CD1c-positive myeloid dendritic cell (primary cell): ENCODE measurements around the gene TANGO6.

ENCODE experiments used
- DNase-seq: peaks from one replicate; pipeline ENCODE4 v3.0.0-alpha.2; 2016; ENCODE audit errors: extremely low spot score

TANGO6 gene

DNA sequence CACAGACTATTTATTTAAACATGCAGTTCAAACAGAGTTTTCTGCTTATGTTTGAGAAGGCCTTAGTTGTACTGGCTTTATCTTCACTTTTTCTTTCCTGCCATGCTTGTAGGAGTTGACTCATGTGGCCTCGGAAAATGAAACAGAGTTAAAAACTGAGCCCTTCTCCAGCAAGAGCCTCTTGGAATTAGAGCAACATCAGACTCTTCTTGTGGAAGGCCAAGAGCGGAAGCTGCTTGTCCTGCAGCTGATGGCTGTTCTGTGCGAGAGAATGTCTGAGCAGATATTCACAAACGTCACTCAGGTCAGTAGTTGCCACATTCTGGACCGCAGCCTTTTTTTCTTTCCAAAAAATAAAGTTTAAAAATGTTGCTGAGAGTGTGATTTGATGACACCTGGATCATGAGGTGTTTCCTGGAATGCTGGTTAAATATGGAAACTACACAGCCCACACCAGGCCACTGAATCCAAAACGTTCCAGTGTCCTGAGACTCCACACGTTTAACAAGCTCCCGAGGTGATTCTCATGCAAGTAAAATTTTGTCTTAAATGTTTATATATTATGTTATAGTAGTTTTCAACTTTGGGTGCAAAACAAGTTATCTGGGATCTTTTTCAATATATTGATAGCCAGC is 65.9 kb downstream of the TANGO6 start:
- DNase-seq = no peak

DNA sequence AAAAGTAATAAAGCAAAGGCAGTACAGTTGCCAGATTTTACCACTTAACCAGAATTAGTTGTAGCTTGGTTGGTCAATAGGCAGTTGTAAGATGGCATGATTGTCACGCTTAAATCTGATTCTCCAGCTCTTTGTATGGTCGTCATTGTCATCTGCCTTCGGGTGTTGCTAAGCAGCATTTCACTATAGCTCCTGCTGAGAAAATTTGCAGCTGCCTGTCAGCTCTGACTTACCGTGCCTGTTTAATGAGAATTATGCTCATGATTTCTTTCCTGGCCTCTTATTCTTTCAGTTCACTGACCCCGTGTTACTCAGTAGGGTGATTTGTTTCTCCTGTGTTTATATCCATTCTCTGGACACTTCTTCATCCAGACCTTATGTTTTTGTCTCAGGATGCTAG is 66.7 kb downstream of the TANGO6 start:
- no peak for DNase-seq

DNA sequence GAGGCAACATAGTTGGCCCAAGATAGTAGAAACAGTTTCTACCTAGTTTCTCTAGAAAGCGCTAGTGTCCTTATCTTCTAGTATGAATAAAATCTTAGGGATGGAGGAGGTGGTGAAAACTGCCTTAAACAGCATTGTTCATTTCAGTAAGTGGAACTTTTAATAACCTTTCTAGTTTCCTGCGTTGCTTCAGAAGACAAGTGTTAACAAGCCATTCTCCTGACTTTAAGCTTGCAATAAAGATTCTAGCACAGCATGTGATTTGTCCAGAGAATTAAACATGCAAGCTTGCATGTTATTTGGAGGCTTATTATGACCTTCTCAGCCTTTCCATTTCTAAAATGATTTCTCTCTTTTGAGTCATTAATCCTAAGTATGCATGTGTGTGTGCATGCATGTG is 72.3 kb downstream of the TANGO6 start:
- no peak for DNase-seq

DNA sequence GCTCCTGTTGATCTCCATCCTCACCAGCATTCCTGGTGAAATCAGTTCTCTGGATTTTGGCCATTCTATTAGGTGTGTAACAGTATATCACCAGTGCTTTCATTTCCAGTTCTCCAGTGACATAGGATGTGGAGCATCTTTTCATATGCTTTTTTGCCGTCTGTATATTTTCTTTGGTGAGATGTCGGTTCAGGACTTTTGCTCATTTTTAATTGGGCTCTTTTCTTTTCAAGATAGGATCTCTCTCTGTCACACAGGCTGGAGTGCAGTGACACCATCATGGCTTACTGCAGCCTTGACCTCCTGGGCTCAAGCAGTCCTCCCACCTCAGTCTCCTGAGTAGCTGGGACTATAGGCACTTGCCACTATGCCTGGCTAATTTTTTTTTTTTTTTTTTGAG is 74.2 kb downstream of the TANGO6 start:
- DNase-seq = no peak

DNA sequence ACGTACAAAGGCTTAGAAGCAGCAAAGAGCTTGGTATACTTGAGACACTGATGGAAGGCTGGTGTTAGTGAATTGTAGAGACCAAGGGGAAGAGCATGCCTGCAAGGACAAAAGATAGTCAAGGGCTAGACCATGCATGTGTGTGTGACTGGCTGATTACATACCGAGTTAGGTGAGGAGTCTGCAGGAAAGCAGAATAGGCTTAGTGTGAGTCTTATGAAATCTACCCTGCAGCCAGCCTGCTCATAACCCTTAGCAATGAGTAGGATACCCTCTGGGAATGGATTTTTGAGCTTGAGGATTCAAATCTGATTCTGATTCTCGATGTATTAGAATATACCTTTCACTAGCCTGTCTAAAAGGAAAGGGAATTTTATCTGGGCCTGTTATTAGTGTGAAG is 77.0 kb downstream of the TANGO6 start:
- DNase-seq = no peak

DNA sequence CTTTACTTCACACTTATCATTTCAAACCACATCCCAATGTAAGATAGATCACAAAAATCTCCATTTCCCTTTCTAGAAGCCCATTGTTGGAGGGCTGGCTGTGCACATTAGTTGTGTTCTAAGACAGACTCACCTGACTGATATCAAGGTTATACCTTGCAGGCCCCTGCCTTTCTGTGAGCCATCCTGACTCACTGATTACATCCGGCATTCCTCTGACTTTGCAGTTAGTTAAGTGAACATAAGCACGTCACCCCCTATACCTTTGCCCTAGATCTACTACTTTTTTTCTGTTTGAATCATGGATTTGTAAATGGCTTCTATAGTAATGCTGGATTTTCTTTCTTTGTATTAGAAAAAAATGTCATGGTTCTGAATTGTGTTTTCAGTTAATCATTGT is 78.3 kb downstream of the TANGO6 start:
- DNase-seq = no peak

DNA sequence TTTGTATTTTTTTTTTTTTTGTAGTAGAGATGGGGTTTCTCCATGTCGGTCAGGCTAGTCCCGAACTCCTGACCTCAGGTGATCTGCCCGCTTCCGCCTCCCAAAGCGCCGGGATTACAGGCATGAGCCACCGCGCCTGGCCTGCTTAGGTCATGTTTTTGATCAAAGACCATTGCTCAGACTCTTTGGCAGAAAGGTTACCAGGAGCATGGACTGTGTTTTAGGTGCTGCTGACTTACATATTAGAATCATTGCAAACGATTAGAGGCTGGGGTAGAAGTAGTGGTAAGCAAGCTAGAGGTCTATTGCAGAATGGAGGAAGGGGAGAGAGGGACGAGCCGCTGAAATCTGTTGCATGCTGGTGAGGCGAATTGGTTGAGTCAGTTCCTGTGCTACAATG is 79.8 kb downstream of the TANGO6 start:
- DNase-seq = no peak

DNA sequence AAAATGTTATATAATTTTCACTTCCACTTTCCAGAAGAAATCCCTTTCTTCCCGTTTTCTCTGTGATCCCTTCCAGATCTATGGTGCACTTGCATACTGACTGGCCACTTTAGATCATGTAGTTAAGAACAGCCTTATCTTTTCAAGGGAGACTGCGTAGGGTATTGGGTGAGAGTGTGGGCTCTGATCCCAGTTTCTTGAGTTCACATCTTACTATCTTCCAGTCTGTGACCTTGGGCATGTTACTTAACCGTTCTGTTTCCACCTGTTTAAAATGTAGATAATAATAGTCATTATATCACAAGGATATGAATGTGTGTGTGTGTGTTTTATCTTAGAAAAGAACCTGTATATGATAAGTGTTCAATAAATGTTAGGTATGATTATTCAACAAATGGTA is 83.7 kb downstream of the TANGO6 start:
- no peak for DNase-seq

DNA sequence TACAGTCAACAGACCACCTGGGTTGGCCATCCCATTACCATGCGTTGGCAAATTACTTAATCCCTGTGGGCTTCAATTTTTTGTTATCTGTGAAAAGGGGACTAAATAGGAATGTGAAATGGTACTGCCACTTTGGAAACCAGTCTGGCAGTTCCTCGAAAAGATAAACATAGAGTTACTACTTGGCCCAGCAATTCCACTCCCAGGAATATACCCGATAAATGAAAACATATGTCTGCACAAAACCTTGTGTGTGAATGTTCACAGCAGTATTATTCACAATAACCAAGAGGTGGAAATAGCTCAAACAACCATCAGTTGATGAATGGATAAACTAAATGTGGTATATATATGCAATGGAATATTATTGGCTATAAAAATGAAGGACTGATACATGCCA is 87.9 kb downstream of the TANGO6 start:
- no peak for DNase-seq

DNA sequence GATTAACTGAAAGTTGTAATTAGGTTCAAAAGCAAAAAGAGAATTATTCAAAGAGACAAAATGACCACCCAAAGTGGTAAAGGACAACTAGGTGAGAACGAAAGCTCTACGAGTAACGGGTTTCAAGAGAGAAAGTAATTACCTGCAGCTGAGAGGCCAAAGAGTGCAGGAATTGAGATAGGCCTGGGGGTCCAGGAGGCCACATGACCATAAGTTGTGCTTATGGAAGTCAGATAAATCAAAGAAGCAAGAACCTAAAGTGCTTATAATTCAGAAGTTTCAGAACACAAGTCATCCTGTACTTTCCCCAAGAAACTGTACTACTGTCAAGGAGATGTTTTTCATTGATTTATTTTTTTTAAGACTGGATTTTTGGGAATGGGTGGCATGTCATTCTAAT is 91.1 kb downstream of the TANGO6 start:
- no peak for DNase-seq

DNA sequence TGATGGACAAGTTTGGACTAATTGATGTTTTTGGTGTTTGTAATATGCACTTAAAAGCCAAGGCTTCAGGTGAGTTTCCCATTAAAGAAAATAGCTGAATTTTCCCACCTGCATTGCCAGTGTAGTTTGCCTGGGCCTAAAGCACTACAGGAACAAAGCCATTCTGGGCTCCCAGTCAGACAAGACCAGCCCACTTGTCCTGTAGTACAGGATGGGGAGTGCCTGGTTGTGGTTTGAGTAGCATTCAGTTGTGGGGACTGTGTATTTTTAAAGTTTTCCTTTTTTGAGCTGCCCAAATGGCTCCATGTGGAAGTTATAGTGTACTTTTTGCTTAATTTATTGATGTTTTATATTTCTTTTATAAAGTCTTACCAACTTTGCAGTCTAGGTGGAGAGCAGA is 91.7 kb downstream of the TANGO6 start:
- DNase-seq = no peak

DNA sequence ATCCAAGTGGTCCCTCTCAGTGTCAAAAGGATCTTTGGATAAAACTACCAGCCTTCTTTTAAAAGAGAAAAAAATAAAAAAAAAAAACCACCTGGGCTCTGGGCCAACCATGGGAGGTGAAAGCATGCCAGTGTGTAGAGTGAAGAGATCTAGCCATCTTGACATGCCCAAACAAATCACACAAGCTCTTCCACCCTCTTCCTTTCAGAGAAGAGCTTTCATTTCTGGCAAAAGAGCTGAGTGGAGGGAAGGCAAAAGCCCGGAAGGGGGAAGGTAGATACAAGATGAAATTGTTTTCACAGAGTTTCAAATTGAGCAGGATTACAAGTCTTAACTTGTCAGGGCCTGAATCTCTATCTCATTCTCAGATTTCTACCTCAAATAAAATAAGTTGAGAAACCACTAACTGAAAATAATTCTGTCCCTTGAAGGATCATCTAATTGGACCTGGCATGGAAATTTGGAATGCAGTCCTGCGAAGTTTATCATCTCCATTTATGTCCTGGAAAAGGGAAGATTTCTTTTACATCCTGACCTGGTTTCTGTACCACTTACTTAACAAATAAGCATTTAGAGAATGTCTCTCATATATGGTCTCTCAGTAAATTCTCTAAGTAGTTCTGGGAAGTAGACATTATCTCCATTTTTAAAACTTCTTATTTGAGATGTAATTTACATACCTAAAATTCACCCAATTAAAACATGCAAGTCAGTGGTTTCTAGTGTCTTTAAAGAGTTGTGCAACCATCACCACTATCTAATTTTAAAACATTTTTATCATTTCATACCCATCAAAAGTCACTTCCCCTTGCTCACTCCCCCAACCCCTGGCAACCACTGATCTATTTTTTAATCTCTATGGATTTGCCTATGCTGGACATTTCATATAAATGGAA is 93.7 kb downstream of the TANGO6 start:
- DNase-seq = no peak

DNA sequence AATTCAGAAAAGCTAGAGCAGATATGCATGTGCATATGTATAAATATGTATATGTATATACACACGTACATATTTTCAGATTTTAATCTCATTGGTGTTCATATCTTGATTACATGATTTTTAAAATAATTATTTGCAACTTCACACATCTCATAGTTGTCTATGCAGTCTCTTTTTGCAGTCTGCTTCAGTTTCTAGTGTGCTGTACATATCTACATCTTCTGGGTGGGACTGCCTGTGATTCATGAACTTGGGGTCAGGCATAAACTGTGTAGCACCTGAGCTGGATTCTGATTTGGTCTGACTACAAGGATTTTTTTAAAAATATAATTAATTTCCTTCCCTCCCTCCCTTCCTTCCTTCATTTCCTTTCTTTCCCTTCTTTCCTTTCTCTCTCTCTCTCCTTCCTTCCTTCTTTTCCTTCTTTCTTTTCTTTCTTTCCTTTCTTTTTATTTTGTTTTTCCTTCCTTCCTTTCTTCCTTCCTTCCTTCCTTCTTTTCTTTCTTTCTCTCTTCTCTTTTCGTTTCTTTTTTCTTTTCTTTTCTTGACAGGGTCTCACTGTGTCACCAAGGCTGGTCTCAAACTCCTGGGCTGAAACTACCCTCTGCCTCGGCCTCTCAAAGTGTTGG is 96.5 kb downstream of the TANGO6 start:
- DNase-seq = no peak

DNA sequence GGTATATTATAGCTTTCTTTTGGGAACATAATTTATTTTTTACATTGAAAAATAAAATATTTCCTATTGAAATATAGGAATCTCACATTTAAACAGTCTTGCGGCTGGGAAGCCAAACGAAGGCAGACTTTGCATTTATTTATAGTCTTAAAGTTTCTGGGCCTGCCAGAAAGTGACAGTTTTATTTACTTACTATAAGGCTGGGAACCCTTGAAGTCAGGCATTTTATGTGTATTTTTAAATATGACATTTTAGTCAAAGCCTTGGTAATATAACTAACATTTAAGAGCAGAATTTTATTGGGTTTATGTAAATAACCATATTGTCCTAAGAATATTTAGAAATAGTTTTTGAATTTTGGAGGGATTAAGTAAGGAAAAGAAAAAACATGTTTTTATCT is 97.5 kb downstream of the TANGO6 start:
- DNase-seq = no peak

DNA sequence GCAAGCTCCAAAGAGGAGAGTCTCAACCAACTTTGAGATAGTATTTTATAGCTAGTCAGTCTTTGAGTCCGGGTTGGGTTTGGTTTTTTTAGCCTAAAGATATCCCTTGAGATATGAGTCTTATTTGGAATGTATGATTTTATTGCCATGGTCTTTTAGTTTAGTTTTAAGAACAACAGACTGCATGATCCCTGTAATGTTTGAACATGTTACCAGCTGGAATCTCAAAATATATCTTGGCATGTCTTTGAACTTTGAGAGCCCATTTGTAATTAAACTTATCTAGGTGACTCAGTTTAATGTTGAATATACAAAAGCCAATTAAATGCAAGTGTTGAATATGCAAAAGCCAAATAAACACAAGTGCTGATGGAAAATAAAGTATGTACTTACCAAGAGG is 100.6 kb downstream of the TANGO6 start:
- no peak for DNase-seq

DNA sequence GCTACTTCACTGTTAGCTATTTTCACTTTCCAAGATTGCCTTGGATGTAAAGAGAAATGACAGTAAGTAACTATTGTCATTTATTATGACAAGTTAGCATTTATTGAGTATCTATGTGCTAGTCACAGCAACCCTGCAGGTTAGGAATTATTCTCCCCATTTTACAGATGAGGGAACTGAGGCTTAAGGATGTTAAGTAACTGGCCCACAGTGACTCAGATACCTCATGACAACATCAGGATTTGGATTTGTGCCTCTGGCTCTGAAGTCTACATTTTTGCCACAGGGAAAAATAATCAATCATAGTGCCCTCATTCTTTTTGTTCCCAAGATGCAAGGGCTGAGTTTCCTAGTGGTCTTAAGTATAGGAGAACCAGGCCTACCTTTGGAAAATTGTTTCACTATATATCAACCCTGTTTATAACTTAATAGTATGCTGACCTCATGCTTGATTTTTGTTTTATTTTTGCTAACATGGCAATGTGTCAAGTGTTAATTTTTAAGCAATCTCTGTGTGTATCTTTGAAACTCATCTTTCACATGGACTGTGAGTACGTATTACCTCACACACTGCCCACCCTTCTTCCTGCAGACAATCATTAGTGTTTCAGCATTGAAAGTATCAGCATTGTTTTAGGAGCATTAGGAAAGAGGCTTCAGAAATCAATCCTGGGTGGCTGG is 105.0 kb downstream of the TANGO6 start:
- no peak for DNase-seq

DNA sequence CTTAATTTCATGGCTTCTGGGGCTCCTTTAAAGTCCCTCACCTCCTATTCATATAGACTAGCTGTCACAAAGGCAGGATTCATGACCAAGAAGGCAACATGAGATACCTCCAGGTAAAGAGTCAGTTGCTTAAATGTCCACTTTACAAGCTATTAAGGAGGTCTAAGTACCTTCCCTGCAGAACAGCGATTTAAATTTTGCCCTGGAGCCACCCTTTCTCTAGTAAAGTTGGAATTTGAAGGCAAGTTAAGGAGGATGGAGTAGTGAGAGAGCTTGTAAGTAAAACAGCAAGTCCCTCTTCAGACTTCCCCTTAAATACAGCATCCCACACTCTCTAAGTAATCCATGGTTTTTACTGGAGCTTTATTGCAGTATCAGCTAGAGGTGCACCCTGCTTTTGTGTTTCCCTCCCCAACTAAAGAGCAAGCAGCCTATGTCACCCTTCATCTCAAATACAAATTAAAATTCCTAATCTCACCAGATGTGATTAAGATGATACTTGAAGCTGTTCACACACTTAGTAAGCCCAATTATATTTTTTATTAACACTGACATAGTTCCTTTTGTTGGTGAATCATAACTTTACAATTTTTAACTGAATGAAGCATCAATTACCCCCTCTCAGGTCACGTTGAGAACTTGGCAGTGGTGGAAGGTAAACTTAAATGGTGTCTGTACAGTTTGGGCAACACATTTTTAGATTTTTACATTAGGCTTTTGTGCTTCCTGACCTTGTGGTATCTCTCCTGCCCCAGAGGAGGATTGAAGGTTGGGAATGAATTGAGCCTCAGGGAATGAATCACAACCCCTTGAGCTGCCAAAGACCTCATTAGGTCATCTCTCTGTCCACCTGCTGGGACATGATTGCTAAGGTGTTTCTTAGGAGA is 108.9 kb downstream of the TANGO6 start:
- DNase-seq = no peak

DNA sequence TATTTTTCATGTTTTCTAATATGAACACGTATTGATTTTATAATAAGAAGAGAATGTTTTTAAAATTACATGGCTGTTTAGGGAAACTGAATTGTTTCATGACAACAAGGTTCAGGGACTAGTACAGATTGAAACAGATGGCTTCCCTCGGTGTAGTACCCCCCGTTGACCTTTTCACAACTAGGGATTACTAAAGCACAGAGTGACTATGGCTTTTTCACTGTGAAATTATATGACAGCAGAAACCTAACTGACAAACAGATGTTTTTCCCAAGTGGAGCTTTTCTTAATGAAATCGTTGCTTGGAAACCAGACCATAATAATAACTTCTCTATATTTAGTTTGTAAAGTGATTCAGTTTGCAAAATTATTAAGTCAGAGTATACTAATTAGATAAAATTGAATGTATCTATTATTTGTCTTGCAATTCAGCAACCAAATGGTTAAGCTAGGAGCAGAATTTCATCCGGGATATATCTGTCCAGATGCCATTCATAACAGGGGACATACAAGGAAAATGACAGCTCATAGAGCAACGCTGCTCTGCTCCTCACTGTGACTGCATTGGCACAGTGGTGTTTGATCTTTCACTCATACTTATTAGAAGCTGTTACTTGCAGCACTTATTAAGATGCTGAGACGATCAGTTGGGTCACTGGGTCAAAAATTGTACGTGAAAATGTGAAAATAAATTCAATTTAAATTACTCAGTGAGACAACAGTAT is 111.7 kb downstream of the TANGO6 start:
- no peak for DNase-seq

DNA sequence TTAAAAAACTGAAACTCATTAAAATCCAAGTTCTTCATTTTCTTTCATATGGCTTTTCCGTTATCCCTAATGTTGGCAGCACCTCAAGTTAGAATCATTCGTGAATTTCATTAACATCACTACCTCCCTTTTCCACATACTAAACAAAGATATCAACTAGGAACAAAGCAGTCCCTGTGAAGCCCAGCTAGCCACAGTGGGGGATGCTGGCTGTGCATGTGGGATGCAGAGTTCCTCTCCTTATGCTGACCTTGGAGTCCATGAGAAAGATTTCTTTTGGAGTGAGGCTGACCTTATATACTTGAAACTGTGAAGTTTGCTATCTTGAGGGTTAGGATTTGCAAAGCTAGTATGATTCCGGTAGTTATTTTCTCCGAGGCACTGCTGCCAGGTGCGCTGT is 117.6 kb downstream of the TANGO6 start:
- no peak for DNase-seq

DNA sequence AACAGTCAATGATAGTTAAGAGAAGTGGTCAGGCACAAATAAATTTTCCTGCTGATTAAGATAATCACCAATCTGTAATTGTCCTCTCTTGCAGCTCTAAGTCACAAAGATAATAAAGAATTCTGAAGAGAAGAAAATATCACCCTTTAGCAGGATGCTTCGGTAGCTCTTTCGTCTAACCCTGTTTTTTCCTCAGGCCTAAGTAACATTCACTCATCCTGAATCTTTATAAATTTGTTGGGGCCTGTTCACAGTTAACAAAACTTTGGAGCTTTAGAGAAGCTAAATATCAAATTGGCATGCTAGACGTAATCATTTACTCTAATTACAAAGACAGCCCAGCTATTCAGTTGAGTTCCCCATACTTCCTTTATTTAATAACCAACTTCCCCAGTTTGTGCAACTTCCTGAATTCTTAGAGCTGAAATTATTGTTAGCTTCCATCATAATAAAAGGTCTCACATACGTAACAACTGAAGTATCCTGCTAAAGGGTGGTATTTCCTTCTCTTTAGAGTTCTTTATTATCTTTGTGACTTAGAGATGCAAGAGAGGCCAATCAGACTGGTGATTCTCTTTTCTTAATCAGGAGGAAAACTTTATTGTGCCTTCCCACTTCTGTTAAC is 118.6 kb downstream of the TANGO6 start:
- peak; percentile 83 for DNase-seq
